CD4-positive, alpha-beta T cell treated with Interleukin-6 for 4 hours (primary cell): ENCODE data around the gene C15orf39.

Source experiments
- DNase-seq: peaks from one replicate; pipeline ENCODE4 v3.0.0-alpha.2; 2020; ENCODE audit warnings: mixed read lengths

C15orf39 gene

GRCh38 chr15:75198560-75199356 lies 2.9 kb upstream of the C15orf39 start:
- peak; percentile 34 for DNase-seq

DNA sequence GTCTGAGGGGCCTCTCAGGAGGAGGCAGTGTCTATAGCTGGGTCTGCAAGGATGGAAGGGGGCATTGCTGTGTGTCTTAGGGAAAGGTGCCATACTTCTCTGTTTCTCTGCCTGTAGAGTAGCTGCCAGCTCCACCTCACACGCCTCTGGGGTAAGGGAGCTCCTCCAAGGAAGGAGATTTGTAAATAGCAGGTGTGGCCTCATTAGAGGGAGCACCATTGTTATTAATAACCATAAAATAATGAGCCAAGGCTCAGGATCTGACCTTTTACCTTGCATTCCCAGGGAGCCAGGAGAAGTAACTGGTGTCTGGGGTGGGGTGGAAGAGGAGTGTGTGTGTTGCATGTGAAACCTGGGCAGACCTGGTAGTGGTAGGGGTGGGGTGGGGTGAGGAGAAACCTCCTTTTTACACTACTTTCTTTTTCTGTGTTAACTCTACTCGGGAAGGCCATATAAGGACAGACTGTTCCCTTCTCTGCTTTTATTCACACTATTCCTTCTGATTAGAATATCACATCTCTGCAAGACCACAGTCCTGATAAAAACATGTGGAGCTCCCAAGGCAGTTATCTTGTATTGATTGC lies 2.2 kb upstream of the C15orf39 start:
- DNase-seq = no peak

DNA sequence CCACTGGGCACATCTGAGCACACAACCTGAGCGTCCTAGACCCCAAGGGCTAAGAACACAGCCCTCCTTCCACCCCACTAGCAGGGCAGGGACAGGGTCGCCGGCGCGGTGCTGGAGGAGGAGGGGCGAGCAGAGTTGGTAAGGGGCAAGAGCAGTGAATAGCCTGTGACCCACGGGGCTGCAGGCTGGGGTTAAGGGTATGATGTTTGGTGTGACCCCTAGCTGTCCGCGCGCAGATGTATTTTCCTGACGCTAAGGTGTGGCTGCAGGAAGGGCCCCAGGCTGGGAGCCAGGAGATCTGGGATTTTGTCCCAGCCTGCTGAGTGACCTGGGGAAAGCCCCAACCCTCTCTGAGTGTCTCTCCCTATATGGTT lies 1.3 kb upstream of the C15orf39 start:
- DNase-seq = no peak

GRCh38 chr15:75200765-75201615 lies 692 bp upstream of the C15orf39 start:
- peak; percentile 69 for DNase-seq

DNA sequence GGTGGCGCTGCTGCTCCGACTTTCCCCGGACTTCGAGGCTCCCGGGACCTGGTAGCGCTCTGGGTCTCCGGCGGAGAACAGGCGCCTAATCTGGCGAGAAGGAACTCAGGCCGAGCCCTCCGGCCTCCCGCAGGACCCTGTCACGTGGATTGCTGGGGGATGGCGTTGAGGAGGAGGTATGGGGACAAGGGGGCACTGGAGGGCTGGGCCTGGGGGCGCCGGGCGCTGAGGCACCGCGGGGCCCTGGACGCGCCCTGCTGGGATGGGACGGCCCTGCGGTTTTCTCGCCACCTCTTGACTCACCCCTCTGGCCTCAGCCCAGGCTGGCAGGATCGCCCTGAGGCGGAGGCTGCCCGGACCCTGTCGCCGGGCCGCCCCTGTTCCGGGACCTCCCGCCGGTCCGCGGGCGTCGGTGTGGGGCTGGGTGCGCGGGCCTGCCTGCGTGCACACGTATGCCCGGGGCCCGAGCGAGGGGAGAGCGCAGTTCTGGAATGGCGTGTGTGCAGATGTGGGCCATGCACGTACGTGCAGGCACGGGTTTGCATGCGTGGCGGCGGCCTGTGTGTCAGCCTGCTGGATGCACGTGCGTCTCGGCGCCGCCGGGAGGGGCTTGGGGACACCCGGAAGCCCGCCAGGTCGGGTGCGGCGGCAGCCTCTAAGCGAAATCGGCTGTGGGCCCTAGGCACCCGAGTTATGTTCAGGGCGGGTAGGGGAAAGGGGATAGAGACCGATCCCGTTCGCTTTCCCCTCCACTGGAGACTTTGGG lies 752 bp downstream of the C15orf39 start:
- peak; percentile 91 for DNase-seq

DNA sequence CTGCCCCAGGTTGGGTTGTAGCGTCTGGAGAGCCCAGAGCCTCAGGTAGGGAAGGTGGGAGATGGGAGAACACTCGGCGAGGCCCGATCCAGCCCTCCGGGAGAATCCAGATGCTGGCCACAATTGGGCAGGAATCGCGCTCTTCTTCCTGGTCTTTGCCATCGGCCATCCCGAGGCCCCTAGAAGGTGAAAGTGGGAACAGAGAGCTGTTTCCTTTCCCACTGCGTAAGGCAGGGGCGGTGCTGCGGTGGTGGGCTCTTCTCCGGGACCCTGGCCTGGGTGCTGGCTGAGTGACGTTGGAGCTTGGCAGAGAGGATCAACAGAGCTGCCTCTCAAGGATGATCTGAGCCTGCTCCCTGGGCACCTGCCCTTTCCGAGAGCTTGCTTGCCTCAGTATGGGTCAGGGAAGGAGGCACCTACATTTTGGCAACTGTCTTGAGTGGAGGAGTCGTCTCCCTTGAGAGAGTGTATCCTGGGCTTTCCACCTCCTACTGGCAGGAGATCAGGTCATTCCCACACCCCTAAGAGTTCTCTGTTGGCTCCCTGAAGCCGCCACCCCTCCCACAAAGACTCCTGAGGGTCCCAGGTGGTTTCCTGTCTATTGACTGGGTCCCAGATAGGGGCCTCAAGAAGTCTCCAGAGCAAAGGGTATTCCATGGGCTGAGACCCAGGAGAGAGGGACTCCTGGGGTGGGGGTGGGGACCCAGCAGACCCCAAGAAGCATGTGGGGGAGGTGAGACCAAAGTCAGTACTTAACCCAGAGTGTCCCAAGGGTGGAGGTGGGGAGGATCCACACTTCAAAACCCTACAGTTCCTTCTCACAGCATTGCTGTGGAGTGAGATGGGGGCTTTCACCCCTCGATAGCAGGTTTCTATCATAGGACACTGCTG lies 1.6 kb downstream of the C15orf39 start:
- no peak for DNase-seq

GRCh38 chr15:75203908-75204263 lies 2.2 kb downstream of the C15orf39 start:
- DNase-seq = no peak

- peak; percentile 88 for DNase-seq
Observed at GRCh38 chr15:75204340-75205063, 2.8 kb downstream of the C15orf39 start.

GRCh38 chr15:75205064-75205395 lies 3.3 kb downstream of the C15orf39 start:
- DNase-seq = no peak

- no peak for DNase-seq
Observed at GRCh38 chr15:75206006-75206405, 4.3 kb downstream of the C15orf39 start.

GRCh38 chr15:75206803-75207617 lies 5.3 kb downstream of the C15orf39 start:
- no peak for DNase-seq

GRCh38 chr15:75207618-75208500 lies 6.2 kb downstream of the C15orf39 start:
- DNase-seq = no peak

GRCh38 chr15:75208501-75209288 lies 7.0 kb downstream of the C15orf39 start:
- DNase-seq = no peak

DNA sequence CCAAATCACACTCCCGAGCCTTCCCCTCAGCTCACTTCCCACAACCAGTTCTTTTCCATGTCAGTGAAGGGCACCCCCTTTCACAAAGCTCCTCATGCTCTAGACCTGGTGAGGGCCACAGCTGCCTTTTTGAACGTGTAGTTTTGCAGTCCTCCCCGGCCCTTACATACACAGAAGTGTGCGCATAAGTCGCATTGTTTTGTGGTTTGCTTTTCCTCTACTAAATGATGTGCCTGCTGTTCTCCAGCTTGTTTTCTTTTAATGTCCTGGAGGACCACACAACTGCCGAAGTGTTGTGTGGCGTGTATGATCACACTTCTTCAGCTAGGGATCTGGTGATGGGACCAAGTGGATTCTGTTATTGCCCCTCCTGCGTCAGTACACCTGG lies 7.6 kb downstream of the C15orf39 start:
- DNase-seq = no peak

- no peak for DNase-seq
Observed at GRCh38 chr15:75210811-75211230, 9.1 kb downstream of the C15orf39 start.

- DNase-seq = no peak
Observed at GRCh38 chr15:75211436-75212199, 9.9 kb downstream of the C15orf39 start.

DNA sequence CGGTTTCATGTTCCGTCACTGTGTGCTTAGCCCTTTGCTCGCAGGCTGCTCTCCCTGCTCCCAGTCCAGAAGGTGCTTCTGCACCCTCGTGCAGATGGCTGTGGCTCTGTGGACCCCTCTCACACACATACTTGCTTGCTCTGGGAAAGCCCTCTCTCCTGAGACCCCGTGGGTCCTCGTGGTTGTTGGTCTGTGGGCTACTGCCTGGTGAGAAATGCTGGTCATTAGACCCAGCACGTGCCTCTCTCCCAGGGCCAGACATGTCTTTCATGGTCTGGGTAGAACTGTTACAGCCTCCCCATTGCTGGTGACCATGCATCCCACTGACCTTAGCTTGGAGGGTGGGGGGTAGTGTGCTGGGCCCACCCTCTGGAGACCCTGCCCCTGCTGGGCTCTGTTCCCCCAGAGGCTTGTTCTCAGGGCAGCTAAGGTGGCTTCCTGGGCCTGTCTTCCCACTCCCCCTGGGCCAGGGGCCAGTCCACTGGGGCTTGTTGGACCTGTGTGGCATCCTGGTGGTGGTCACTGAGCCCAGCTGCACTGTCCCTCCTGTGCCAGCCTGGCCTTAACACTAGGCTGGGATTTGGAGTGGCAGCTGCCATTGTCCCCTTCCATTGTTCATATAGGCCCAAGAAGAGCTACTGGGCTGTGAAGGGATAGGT lies 10.6 kb downstream of the C15orf39 start:
- DNase-seq = no peak
